ENCODE data around the gene ABLIM2. TPM values are rescaled to one million over a fixed set of nuclear protein-coding genes. Genes with fewer than 3 reads are reported as not detected.
A peak's percentile ranks its signal among the peaks of the same experiment; 100 is the strongest.

ABLIM2 gene
- total RNA-seq, 4 donors from 2014 or later, result 177 to 281 (median 244) TPM

DNA sequence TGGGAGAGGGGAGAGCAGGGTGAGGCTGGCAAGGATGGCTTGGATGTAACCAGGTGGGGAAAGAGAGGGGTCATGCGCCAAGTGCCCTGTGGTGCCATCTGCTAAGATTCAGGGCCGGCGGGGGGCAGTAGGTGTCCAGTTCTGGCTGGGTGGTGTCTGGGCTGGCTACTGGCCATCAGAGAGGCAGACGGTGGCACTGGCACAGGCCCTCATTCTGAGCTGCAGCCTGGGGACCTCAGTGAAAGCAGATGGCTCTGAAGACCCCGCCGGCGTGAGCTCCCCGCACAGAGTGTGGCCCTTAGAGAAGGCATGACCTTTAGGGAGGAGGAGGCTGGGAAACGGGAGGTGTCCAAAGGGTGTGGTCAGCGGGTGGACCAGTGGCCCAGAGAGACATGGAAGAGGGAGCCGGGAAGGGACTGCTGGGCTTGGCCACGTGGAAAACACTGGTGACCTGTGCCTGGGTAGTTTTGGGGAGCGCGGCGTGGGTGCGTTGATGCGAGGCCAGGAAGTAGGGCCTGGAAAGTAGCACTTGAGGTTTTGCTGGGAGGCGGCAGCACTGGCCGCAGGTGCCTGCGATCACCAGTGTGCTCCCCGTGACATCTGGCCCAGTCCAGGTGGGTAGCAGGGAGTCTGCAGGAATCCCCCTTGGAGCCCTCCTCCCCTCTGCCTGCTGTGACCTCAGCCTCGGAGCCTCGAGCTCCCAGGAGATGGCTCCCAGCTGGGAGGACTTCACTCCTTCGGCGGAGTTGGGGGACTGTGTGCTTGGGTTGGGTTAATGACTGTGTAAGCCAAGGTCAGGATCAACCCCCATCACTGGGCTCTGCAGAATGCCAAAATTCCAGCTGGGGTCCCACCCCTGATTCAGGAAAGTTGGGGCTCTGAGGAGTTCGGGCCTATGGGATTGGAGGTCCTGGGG is 31.2 kb upstream of the ABLIM2 start:
- DNase-seq, result no peak
- ATAC-seq, result peak in 1 of 2 donors; percentile 5
- Histone ChIP-seq H3K36me3 (no peaks in the 10 kb centered on the region), H3K4me3 (peak overlapping the region in 1 of 4 donors; percentile 19), H3K4me1 (peaks cover 41% of the 10 kb centered on the region in 2 donors), H3K27ac (peak overlapping the region; percentile 89 to 94 (median 92)), H3K9me3 (no peaks in the 10 kb centered on the region), H3K27me3 (no peaks in the 10 kb centered on the region)
- in situ Hi-C loops (cut with MboI; ENCODE audit: low sequenced_read_pairs in 4 of 4), result loop anchor here in 1 of 4 donors (25.0 kb wide), 1 partner anchor 378 kb away; no protein-coding TSS in a partner anchor
- no peak for TF ChIP-seq POLR2A (IDR thresholded peaks at IDR 0.05)
- TF ChIP-seq, protein P1, sequence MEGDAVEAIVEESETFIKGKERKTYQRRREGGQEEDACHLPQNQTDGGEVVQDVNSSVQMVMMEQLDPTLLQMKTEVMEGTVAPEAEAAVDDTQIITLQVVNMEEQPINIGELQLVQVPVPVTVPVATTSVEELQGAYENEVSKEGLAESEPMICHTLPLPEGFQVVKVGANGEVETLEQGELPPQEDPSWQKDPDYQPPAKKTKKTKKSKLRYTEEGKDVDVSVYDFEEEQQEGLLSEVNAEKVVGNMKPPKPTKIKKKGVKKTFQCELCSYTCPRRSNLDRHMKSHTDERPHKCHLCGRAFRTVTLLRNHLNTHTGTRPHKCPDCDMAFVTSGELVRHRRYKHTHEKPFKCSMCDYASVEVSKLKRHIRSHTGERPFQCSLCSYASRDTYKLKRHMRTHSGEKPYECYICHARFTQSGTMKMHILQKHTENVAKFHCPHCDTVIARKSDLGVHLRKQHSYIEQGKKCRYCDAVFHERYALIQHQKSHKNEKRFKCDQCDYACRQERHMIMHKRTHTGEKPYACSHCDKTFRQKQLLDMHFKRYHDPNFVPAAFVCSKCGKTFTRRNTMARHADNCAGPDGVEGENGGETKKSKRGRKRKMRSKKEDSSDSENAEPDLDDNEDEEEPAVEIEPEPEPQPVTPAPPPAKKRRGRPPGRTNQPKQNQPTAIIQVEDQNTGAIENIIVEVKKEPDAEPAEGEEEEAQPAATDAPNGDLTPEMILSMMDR (IDR thresholded peaks at IDR 0.05 in 4 of 5, conservative IDR thresholded peaks at IDR 0.05 in 1 of 5), result no peak
- intact Hi-C loops (cut with DNase I; ENCODE audit: low total_unique reads), result loop anchor here (1.0 to 10.0 kb wide), 2 partner anchors 25 to 365 kb away; no protein-coding TSS in a partner anchor

DNA sequence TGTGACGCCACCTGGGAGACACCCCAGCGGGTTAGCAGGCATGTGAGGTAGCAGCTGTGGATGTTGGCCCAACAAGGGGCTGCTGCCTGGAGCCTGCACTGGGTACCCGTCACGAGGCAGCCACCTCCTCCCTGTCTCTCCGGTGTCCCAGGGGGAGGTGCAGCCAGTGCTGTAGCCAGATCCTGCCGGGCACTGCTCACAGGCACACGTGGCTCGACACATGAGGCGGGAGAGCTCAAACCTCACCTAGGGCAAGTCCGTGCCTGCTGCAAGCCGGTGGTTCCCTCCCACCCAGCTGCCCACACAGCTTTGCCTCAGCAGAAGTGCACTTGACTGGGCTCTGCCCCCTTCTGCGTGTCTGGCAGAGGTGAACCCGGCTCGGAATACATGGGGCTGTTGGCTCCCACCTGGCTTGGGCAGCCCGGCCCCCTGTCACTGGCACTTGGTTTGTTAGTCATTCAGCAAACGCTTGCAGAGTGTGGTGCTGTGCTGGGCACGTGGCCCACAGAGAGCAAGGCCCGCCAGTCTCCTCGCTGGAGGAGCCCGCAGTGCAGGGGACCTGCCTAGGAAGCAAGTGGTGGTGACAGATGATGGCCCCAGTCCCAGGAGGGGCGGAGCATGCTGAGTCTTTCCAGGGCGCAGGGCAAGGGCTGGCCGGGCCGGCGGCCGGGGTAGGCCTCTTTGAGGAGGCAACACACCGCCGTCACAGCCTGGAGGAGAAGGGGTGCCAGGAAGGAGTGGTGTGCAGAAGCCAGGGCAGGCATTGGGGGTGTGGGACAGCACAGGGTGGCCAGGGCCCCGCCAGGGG is 30.3 kb upstream of the ABLIM2 start:
- H3K9me3 ChIP-seq, result no peaks in the 10 kb centered on the region
- peak overlapping the region; percentile 89 to 94 (median 92) for H3K27ac ChIP-seq
- peak; percentile 49 to 64 for TF ChIP-seq POLR2A (IDR thresholded peaks at IDR 0.05)
- TF ChIP-seq, protein P1 (IDR thresholded peaks at IDR 0.05 in 4 of 5, conservative IDR thresholded peaks at IDR 0.05 in 1 of 5), result no peak
- intact Hi-C loops (cut with DNase I; ENCODE audit: low total_unique reads), result loop anchor here (1.0 kb wide), 3 partner anchors 21 to 88 kb away; no protein-coding TSS in a partner anchor
- peak overlapping the region in 1 of 4 donors; percentile 19 for H3K4me3 ChIP-seq
- no peaks in the 10 kb centered on the region for H3K27me3 ChIP-seq
- DNase-seq (peak; percentile 88 to 95), ATAC-seq (peak; percentile 61 to 62)
- no peaks in the 10 kb centered on the region for H3K36me3 ChIP-seq
- H3K4me1 ChIP-seq, result peaks cover 41 to 47% of the 10 kb centered on the region in 2 donors
- in situ Hi-C loops (cut with MboI; ENCODE audit: low sequenced_read_pairs in 4 of 4), result loop anchor here in 1 of 4 donors (25.0 kb wide), 1 partner anchor 377 kb away; no protein-coding TSS in a partner anchor

DNA sequence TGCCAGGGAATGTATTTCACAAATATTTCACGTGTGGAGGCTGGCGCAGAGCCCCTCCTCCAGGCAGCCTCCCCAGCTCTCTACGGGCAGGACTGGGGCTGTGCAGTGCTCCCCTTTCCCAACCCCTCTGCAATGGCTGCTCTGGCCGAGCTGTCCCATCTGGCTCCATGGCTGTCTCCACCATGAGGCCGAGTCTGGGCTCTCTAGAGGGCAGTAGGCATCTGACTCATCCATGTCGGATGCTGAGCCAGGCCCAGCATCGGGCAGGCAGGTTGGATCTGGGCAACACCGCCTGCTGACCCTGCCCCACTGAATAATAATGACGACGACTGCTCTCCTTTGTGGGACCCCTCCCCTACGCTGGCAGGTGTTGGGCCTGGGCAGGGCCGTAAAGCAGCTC is 29.5 kb upstream of the ABLIM2 start:
- intact Hi-C loops (cut with DNase I; ENCODE audit: low total_unique reads), result loop anchor here (1.0 kb wide), 2 partner anchors 20 to 87 kb away; no protein-coding TSS in a partner anchor
- no peaks in the 10 kb centered on the region for H3K9me3 ChIP-seq
- ATAC-seq (peak; percentile 22 to 33), DNase-seq (peak; percentile 45 to 67)
- H3K27ac ChIP-seq, result peak overlapping the region; percentile 89 to 94 (median 92)
- no peak overlapping the region for H3K4me3 ChIP-seq
- in situ Hi-C loops (cut with MboI; ENCODE audit: low sequenced_read_pairs in 4 of 4), result loop anchor here in 1 of 4 donors (25.0 kb wide), 1 partner anchor 376 kb away; no protein-coding TSS in a partner anchor
- TF ChIP-seq, protein P1 (IDR thresholded peaks at IDR 0.05 in 4 of 5, conservative IDR thresholded peaks at IDR 0.05 in 1 of 5), result no peak
- TF ChIP-seq POLR2A (IDR thresholded peaks at IDR 0.05), result no peak
- no peaks in the 10 kb centered on the region for H3K36me3 ChIP-seq
- H3K27me3 ChIP-seq, result no peaks in the 10 kb centered on the region
- H3K4me1 ChIP-seq, result peaks cover 47 to 56% of the 10 kb centered on the region in 2 donors

DNA sequence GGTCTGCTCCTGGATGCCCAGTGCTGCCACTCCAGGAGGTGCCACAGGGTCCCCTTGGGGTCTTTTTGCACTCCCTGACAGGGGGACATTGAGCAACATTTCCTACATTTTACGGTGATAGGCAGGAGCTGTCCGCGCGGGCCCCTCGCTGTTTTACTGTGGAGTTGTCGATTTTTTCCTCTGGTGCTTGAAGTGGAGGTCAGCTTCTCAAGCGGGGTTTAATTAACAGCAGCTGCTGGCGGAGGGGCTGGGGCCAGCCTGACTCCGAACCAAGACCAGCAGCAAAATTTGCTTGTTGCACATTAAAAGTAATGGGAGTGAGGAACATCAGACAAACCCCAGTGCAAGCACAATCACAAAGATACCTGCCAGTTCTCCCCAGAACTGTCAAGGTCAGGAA is 27.3 kb upstream of the ABLIM2 start:
- in situ Hi-C loops (cut with MboI; ENCODE audit: low sequenced_read_pairs in 4 of 4) (loop anchor here in 1 of 4 donors (25.0 kb wide), 1 partner anchor 374 kb away; no protein-coding TSS in a partner anchor), intact Hi-C loops (cut with DNase I; ENCODE audit: low total_unique reads) (no loop called here)
- Histone ChIP-seq H3K4me1 (peaks cover 45 to 52% of the 10 kb centered on the region in 2 donors), H3K27ac (no peak overlapping the region), H3K36me3 (no peaks in the 10 kb centered on the region), H3K27me3 (no peaks in the 10 kb centered on the region), H3K9me3 (no peaks in the 10 kb centered on the region), H3K4me3 (no peak overlapping the region)
- ATAC-seq (no peak), DNase-seq (no peak)
- TF ChIP-seq, protein P1 (IDR thresholded peaks at IDR 0.05 in 4 of 5, conservative IDR thresholded peaks at IDR 0.05 in 1 of 5), result no peak
- no peak for TF ChIP-seq POLR2A (IDR thresholded peaks at IDR 0.05)

Measured in gastrocnemius medialis (tissue), 4 donors.